OCI-LY1 (cell line): ENCODE results near the gene SLC27A3.

Experiments used
- EZH2 ChIP-seq: fragments of 200-600 bp; sonication (generic), shearing (Covaris generic); IDR thresholded peaks from 2 replicates; pipeline ENCODE4 v1.8.0; 2017; ENCODE audit warnings: borderline replicate concordance, mixed run types, mild to moderate bottlenecking, antibody characterized with exemption, low read length, moderate library complexity, mixed read lengths
- TF ChIP-seq, protein P1 (sequence below): fragments of 200-600 bp; sonication (generic), shearing (Covaris generic); IDR thresholded peaks from 2 replicates; pipeline ENCODE4 v1.5.1; 2017; ENCODE audit warnings: mild to moderate bottlenecking, antibody characterized with exemption, low read length, moderate library complexity, mixed read lengths

DNA sequence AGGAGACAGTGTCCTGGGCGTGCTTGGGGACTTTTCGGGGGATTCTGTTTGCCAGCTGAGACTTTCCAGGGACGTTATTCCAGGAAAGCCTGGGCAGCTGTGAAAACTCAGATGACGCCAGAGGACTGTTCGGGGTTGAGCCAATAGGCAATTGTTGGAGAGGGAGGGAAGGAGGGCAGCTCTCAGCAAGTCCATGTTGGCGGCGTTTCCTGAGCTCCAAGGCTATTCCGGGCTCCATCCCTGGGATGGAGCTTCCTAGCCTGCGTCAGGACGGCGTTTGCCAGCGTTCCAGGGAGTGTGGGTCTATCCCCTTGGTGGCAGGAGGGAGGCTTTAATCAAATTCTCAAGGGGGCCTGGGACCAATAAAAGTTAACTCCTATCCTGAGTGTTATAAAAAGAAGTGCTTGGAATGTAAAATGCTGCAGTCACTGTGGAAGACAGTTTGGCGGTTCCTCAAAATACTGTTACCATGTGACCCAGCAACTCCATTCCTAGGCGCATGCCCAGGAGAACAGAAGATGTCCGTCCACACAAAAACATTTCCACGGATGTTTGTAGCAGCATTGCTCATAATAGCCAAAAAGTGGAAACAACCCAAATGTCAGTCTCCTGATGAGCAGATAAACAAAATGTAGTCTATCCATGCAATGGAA lies 15.2 kb downstream of the SLC27A3 start:
- TF ChIP-seq, protein P1, sequence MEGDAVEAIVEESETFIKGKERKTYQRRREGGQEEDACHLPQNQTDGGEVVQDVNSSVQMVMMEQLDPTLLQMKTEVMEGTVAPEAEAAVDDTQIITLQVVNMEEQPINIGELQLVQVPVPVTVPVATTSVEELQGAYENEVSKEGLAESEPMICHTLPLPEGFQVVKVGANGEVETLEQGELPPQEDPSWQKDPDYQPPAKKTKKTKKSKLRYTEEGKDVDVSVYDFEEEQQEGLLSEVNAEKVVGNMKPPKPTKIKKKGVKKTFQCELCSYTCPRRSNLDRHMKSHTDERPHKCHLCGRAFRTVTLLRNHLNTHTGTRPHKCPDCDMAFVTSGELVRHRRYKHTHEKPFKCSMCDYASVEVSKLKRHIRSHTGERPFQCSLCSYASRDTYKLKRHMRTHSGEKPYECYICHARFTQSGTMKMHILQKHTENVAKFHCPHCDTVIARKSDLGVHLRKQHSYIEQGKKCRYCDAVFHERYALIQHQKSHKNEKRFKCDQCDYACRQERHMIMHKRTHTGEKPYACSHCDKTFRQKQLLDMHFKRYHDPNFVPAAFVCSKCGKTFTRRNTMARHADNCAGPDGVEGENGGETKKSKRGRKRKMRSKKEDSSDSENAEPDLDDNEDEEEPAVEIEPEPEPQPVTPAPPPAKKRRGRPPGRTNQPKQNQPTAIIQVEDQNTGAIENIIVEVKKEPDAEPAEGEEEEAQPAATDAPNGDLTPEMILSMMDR, result no peak
- TF ChIP-seq EZH2, result no peak
